H9 (cell line): ENCODE measurements around the gene XYLB. TPM values are rescaled to one million over a fixed set of nuclear protein-coding genes. Genes with fewer than 3 reads are reported as not detected.

Experiments
- DNase-seq: peaks from one replicate; pipeline ENCODE4 v3.0.0-alpha.2; 2017
- H2AFZ ChIP-seq: one replicate; pipeline ENCODE4 v1.6.1; 2013; ENCODE audit warnings: mild to moderate bottlenecking, low read length, control low read depth, moderate library complexity
- H2AK5ac ChIP-seq: 2 replicates; pipeline ENCODE4 v1.6.1; 2013; ENCODE audit warnings: low read length, control low read depth, mixed read lengths; ENCODE audit not compliant: insufficient read length
- H2BK120ac ChIP-seq: one replicate; pipeline ENCODE4 v1.6.1; 2013; ENCODE audit warnings: low read depth, mild to moderate bottlenecking, low read length, control low read depth, inconsistent platforms; ENCODE audit not compliant: poor library complexity, severe bottlenecking
- H2BK12ac ChIP-seq: 2 replicates; pipeline ENCODE4 v1.6.1; 2013; ENCODE audit warnings: low read length, control low read depth, mixed read lengths, low read depth; ENCODE audit not compliant: insufficient read length
- H2BK15ac ChIP-seq: 2 replicates; pipeline ENCODE4 v1.6.1; 2013; ENCODE audit warnings: low read depth, low read length, control low read depth
- H2BK20ac ChIP-seq: one replicate; pipeline ENCODE4 v1.6.1; 2013; ENCODE audit warnings: low read depth, mild to moderate bottlenecking, low read length, control low read depth, inconsistent platforms; ENCODE audit not compliant: poor library complexity, severe bottlenecking
- H2BK5ac ChIP-seq: 2 replicates; pipeline ENCODE4 v1.6.1; 2013; ENCODE audit warnings: low read length, control low read depth, mixed read lengths; ENCODE audit not compliant: insufficient read length
- H3K14ac ChIP-seq: 2 replicates; pipeline ENCODE4 v1.6.1; 2013; ENCODE audit warnings: low read length, control low read depth; ENCODE audit not compliant: insufficient read depth
- H3K18ac ChIP-seq: 2 replicates; pipeline ENCODE4 v1.6.1; 2013; ENCODE audit warnings: low read depth, mild to moderate bottlenecking, mixed read lengths, low read length, control low read depth; ENCODE audit not compliant: insufficient read length
- H3K23ac ChIP-seq: 2 replicates; pipeline ENCODE4 v1.6.1; 2013; ENCODE audit warnings: low read length, control low read depth, mixed read lengths, low read depth; ENCODE audit not compliant: insufficient read length
- H3K23me2 ChIP-seq: 2 replicates; pipeline ENCODE4 v1.6.1; 2013; ENCODE audit warnings: low read depth, mild to moderate bottlenecking, mixed read lengths, low read length, control low read depth; ENCODE audit not compliant: insufficient read length, poor library complexity, severe bottlenecking
- H3K27ac ChIP-seq: 2 replicates; pipeline ENCODE4 v1.5.1; 2013; ENCODE audit warnings: low read length, control low read depth, mixed read lengths, low read depth; ENCODE audit not compliant: insufficient read length
- H3K27me3 ChIP-seq: 2 replicates; pipeline ENCODE4 v1.6.1; 2013; ENCODE audit warnings: low read length, control low read depth, inconsistent platforms; ENCODE audit not compliant: insufficient read depth
- H3K4ac ChIP-seq: 2 replicates; pipeline ENCODE4 v1.6.1; 2013; ENCODE audit warnings: low read depth, mild to moderate bottlenecking, control low read depth, inconsistent platforms, low read length, moderate library complexity
- H3K4me1 ChIP-seq: 2 replicates; pipeline ENCODE4 v1.6.1; 2013; ENCODE audit warnings: low read length, control low read depth, inconsistent platforms; ENCODE audit not compliant: insufficient read depth
- H3K4me2 ChIP-seq: 2 replicates; pipeline ENCODE4 v1.6.1; 2013; ENCODE audit warnings: low read length, control low read depth, mixed read lengths; ENCODE audit not compliant: insufficient read length, insufficient read depth
- H3K56ac ChIP-seq: 2 replicates; pipeline ENCODE4 v1.6.1; 2013; ENCODE audit warnings: low read depth, mild to moderate bottlenecking, mixed read lengths, low read length, control low read depth; ENCODE audit not compliant: insufficient read length
- H3K79me1 ChIP-seq: 2 replicates; pipeline ENCODE4 v1.6.1; 2013; ENCODE audit warnings: low read depth, mild to moderate bottlenecking, moderate library complexity, low read length, control low read depth, inconsistent platforms; ENCODE audit not compliant: insufficient read depth, poor library complexity, severe bottlenecking
- H3K79me2 ChIP-seq: 2 replicates; pipeline ENCODE4 v1.6.1; 2013; ENCODE audit warnings: low read length, control low read depth, inconsistent platforms; ENCODE audit not compliant: insufficient read depth
- H3K9ac ChIP-seq: 2 replicates; pipeline ENCODE4 v1.6.1; 2013; ENCODE audit warnings: low read length, control low read depth, mixed read lengths; ENCODE audit not compliant: insufficient read length; ENCODE audit errors: extremely low read depth
- H3K9me3 ChIP-seq: one replicate; pipeline ENCODE4 v1.6.1; 2013; ENCODE audit warnings: low read depth, low read length, inconsistent platforms; ENCODE audit not compliant: control insufficient read depth
- H3T11ph ChIP-seq: one replicate; pipeline ENCODE4 v1.6.1; 2013; ENCODE audit warnings: mild to moderate bottlenecking, low read length, control low read depth, inconsistent platforms
- H4K20me1 ChIP-seq: one replicate; pipeline ENCODE4 v1.6.1; 2013; ENCODE audit not compliant: control insufficient read depth, insufficient read length, insufficient read depth
- H4K5ac ChIP-seq: 2 replicates; pipeline ENCODE4 v1.6.1; 2013; ENCODE audit warnings: low read depth, mild to moderate bottlenecking, mixed read lengths, low read length, control low read depth; ENCODE audit not compliant: insufficient read length
- H4K8ac ChIP-seq: replicated peaks from 2 replicates; pipeline ENCODE4 v1.6.1; 2013; ENCODE audit warnings: low read length, control low read depth, mixed read lengths, low read depth; ENCODE audit not compliant: insufficient read length
- H4K91ac ChIP-seq: 2 replicates; pipeline ENCODE4 v1.6.1; 2013; ENCODE audit warnings: low read depth, mild to moderate bottlenecking, moderate library complexity, mixed read lengths, low read length, control low read depth; ENCODE audit not compliant: insufficient read length
- H3K27ac Mint-ChIP-seq, 3 experiments: 2 replicates in 2 of 3; 3 replicates in 1 of 3; pipeline ENCODE4 v1.8.0; 2020 to 2021; ENCODE audit warnings: mixed read lengths in 3 of 3, mild to moderate bottlenecking in 1 of 3, moderate library complexity in 1 of 3
- H3K27me3 Mint-ChIP-seq: 2 replicates; pipeline ENCODE4 v1.8.0; 2021; ENCODE audit warnings: low read depth, mild to moderate bottlenecking, moderate library complexity, mixed read lengths
- H3K36me3 Mint-ChIP-seq, 3 experiments: 2 replicates in 2 of 3; 3 replicates in 1 of 3; pipeline ENCODE4 v1.8.0; 2020 to 2021; ENCODE audit warnings: low read depth in 3 of 3, mixed read lengths in 3 of 3; ENCODE audit not compliant: insufficient read depth in 1 of 3
- H3K4me1 Mint-ChIP-seq, 2 experiments: 2 replicates each; pipeline ENCODE4 v1.8.0; 2020; ENCODE audit warnings: mixed read lengths in 2 of 2
- H3K4me3 Mint-ChIP-seq, 2 experiments: 2 replicates in 1 of 2; 3 replicates in 1 of 2; pipeline ENCODE4 v1.8.0; 2020 to 2021; ENCODE audit warnings: mild to moderate bottlenecking in 2 of 2, mixed read lengths in 2 of 2, moderate library complexity in 1 of 2
- H3K9me3 Mint-ChIP-seq, 2 experiments: 2 replicates in 1 of 2; 3 replicates in 1 of 2; pipeline ENCODE4 v1.8.0; 2020; ENCODE audit warnings: mild to moderate bottlenecking in 2 of 2, mixed read lengths in 2 of 2, moderate library complexity in 1 of 2
- WGBS: extraction: QIAGEN DNeasy Blood & Tissue Kit; methylation state at CpG from one replicate; pipeline ENCODE4 v1.1.7; 2013; ENCODE audit warnings: missing lambda C conversion rate, low lambda C conversion rate, mixed read lengths; ENCODE audit not compliant: insufficient read length; ENCODE audit errors: extremely low coverage; 5-methylcytosine and 5-hydroxymethylcytosine counted together
- total RNA-seq: library from RNA; stranded (reverse); gene quantifications from 2 replicates; pipeline ENCODE4 v1.2.1, GENCODE V29; 2021
- TF ChIP-seq, protein P1 (sequence below): fragments of 200-600 bp; sonication (generic); conservative IDR thresholded peaks from 3 replicates; pipeline ENCODE4 v1.8.0; 2021; ENCODE audit warnings: antibody characterized with exemption, mild to moderate bottlenecking

XYLB gene
- total RNA-seq, 1 experiment from 2014 or later: 2.6 TPM

DNA sequence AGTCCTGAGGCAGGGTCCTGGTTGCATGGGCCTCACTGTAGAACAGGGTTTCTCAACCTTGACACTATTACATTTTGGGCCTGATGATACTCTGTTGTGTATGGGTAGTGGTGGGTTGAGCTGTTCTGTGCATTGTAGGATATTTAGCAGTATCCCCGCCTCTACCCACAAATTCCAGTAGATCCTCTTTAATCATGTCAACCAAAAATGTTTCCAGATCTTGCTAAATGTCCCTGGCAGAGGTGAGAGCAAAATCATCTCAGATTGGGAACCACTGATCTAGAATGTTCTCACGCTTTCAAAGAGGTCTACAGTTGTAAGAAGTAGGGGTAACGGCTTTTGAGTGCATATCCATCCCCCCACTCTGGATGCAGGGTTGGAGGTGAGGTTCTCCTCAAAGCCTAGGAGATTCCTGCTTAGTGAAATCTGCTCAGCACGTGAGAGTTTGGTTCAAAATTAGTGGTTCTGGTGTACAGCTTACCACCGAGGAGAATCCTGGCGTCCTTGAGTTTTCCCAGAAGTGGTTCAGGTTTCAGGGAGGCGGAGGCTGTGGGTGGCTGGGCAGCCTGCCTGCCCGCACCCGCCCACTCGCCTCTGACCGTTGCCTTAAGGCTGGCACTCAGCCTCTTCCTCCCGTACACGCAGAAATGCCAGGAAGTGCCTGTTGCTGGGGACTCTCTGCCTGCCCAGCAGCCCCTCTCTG, 112.4 kb downstream of the XYLB start:
- Histone ChIP-seq H3K27ac (no peak overlapping the region), H3K4ac (no peak overlapping the region), H4K8ac (no peak overlapping the region), H4K91ac (no peak overlapping the region), H2AK5ac (no peak overlapping the region), H4K5ac (no peak overlapping the region), H2BK120ac (no peak overlapping the region), H3K23me2 (peaks cover 7% of the 10 kb centered on the region), H2BK20ac (no peak overlapping the region), H2BK5ac (no peak overlapping the region), H3K27me3 (no peaks in the 10 kb centered on the region), H2BK15ac (no peak overlapping the region), H3K79me2 (peaks cover 69% of the 10 kb centered on the region), H3K18ac (no peak overlapping the region), H3K4me1 (peaks cover 12% of the 10 kb centered on the region), H3T11ph (no peak overlapping the region), H2AFZ (no peak overlapping the region), H3K9me3 (no peaks in the 10 kb centered on the region), H3K79me1 (peaks cover 13% of the 10 kb centered on the region), H3K23ac (no peak overlapping the region), H4K20me1 (no peaks in the 10 kb centered on the region), H3K14ac (peak overlapping the region; percentile 16; the same call in 1 of the 2 replicates), H3K56ac (no peak overlapping the region), H3K9ac (no peak overlapping the region), H2BK12ac (no peak overlapping the region), H3K4me2 (no peak overlapping the region)
- Mint-ChIP-seq H3K4me1 (peaks cover 43 to 44% of the 10 kb centered on the region in 2 experiments), H3K9me3 (peaks cover 0 to 8% of the 10 kb centered on the region in 2 experiments; a peak in 2 of 5 replicates), H3K27me3 (no peaks in the 10 kb centered on the region), H3K36me3 (peaks cover 2 to 16% (median 5%) of the 10 kb centered on the region in 3 experiments; a peak in 6 of 7 replicates), H3K4me3 (no peak overlapping the region), H3K27ac (no peak overlapping the region; a peak in 1 of 7 replicates)
- TF ChIP-seq, protein P1, sequence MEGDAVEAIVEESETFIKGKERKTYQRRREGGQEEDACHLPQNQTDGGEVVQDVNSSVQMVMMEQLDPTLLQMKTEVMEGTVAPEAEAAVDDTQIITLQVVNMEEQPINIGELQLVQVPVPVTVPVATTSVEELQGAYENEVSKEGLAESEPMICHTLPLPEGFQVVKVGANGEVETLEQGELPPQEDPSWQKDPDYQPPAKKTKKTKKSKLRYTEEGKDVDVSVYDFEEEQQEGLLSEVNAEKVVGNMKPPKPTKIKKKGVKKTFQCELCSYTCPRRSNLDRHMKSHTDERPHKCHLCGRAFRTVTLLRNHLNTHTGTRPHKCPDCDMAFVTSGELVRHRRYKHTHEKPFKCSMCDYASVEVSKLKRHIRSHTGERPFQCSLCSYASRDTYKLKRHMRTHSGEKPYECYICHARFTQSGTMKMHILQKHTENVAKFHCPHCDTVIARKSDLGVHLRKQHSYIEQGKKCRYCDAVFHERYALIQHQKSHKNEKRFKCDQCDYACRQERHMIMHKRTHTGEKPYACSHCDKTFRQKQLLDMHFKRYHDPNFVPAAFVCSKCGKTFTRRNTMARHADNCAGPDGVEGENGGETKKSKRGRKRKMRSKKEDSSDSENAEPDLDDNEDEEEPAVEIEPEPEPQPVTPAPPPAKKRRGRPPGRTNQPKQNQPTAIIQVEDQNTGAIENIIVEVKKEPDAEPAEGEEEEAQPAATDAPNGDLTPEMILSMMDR: no peak
- DNase-seq: no peak
- WGBS: no CpG with 5 or more reads among the region's 13 CpGs
